Upper lobe of left lung (tissue), 4 donors: ENCODE data around the gene DGKI.

Experiments used
- POLR2A ChIP-seq, 4 donors: fragments of 450-650 bp; IDR thresholded peaks; one replicate each; pipeline ENCODE4 v1.5.1; 2016 to 2017; ENCODE audit warnings: antibody characterized with exemption in 4 of 4, mild to moderate bottlenecking in 2 of 4
- POLR2AphosphoS5 ChIP-seq, 2 donors: sonication (generic); formaldehyde crosslinking; IDR thresholded peaks; one replicate each; pipeline ENCODE4 v1.5.1; 2017; ENCODE audit warnings: antibody characterized with exemption in 2 of 2
- TF ChIP-seq, protein P1 (sequence below), 6 experiments: fragments of 450-650 bp in 4 of 6; fragments of 200-600 bp in 2 of 6; sonication (generic) in 2 of 6; IDR thresholded peaks; one replicate each; pipeline ENCODE4 v1.5.1; 2016 to 2019; ENCODE audit warnings: antibody characterized with exemption in 6 of 6

- TF ChIP-seq, protein P1, sequence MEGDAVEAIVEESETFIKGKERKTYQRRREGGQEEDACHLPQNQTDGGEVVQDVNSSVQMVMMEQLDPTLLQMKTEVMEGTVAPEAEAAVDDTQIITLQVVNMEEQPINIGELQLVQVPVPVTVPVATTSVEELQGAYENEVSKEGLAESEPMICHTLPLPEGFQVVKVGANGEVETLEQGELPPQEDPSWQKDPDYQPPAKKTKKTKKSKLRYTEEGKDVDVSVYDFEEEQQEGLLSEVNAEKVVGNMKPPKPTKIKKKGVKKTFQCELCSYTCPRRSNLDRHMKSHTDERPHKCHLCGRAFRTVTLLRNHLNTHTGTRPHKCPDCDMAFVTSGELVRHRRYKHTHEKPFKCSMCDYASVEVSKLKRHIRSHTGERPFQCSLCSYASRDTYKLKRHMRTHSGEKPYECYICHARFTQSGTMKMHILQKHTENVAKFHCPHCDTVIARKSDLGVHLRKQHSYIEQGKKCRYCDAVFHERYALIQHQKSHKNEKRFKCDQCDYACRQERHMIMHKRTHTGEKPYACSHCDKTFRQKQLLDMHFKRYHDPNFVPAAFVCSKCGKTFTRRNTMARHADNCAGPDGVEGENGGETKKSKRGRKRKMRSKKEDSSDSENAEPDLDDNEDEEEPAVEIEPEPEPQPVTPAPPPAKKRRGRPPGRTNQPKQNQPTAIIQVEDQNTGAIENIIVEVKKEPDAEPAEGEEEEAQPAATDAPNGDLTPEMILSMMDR (IDR thresholded peaks at IDR 0.05): no peak
- TF ChIP-seq POLR2A (IDR thresholded peaks at IDR 0.05) (no peak), POLR2AphosphoS5 (IDR thresholded peaks at IDR 0.05) (no peak)
Observed at GRCh38 chr7:137634356-137634755, 212.4 kb downstream of the DGKI start.
